NCI-H128 (cell line): Measurements from ENCODE around the gene PIGBOS1.

Experiments
- DNase-seq: peaks from one replicate; lab custom pipeline; 2025; ENCODE audit not compliant: unreplicated experiment; lab: John Stamatoyannopoulos, UW

PIGBOS1 gene

DNA sequence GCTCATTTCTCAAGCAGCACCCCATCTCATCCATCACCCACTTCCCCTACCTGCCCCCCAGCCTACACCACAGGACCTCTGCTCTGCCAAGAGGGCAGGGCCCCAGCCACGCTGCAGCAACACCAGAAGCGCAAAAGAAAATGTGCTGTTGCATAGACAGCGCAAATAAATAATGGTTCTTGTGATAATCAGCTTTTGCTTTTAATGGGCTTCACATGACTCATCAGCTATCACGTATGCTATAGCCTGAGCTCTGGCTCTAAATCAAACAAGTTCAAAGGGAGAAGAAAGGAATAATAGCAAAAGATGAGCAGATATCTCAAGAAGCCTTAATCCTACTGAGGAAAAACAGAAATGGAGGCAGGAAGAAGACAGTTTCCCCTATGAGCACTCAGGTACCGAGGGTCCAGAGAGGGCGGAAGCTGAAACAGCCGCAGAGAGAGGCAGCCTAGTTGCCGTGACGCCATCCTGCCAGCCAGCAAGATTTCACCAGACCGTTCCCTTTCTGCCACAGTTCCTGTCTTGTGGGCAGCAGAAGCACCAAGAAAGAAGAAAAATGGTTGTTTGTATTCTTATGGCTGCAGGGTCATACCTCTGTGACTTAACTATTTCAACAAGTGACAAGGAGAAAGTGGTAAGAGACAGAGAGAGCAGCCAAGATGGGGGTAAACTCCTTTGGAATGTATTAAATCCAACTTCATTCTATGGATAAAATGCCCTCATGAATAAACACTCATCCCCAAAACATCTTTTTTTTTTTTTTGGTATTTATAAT lies 51.3 kb downstream of the PIGBOS1 start:
- DNase-seq = no peak
